Activated naive CD8-positive, alpha-beta T cell treated with anti-CD3 and anti-CD28 coated beads, Interleukin-2, amount 10 ng/mL, durations not matched to agents 7 days and 5 days (primary cell): ENCODE data around the gene SH2D1A. TPM values are rescaled to one million over a fixed set of nuclear protein-coding genes. Genes with fewer than 3 reads are reported as not detected.

Experiments used
- ATAC-seq: fragments of 150-1000 bp; cut with Tn5 transposase; one replicate; pipeline ENCODE4 v1.10.0; 2021; ENCODE audit warnings: low read depth, moderate library complexity
- POLR2A ChIA-PET: fragments of 350-600 bp; sonication (Branson Sonifier 250); formaldehyde crosslinking; loops from one replicate; lab custom pipeline; 2021; ENCODE audit warnings: antibody characterized with exemption; lab: Charles Lee
- DNase-seq: peaks from one replicate; pipeline ENCODE4 v3.0.0; 2021
- H3K27ac Mint-ChIP-seq: one replicate; pipeline ENCODE4 v1.8.0; 2022; ENCODE audit warnings: mild to moderate bottlenecking, mixed read lengths
- H3K27me3 Mint-ChIP-seq: one replicate; pipeline ENCODE4 v1.8.0; 2022; ENCODE audit warnings: mild to moderate bottlenecking, moderate library complexity, mixed read lengths
- H3K36me3 Mint-ChIP-seq: one replicate; pipeline ENCODE4 v1.8.0; 2021; ENCODE audit warnings: mild to moderate bottlenecking, mixed read lengths
- H3K4me1 Mint-ChIP-seq: one replicate; pipeline ENCODE4 v1.8.0; 2021; ENCODE audit warnings: mixed read lengths
- H3K4me3 Mint-ChIP-seq: one replicate; pipeline ENCODE4 v1.8.0; 2022; ENCODE audit warnings: mild to moderate bottlenecking, moderate library complexity, mixed read lengths
- H3K9me3 Mint-ChIP-seq: one replicate; pipeline ENCODE4 v1.8.0; 2021; ENCODE audit warnings: mixed read lengths
- total RNA-seq, 2 experiments: library from RNA; stranded (reverse); gene quantifications; one replicate each; pipeline ENCODE4 v1.2.3, GENCODE V29; 2021

The SH2D1A gene
- total RNA-seq, 2 experiments from 2014 or later: 45.8 to 51.2 TPM

DNA sequence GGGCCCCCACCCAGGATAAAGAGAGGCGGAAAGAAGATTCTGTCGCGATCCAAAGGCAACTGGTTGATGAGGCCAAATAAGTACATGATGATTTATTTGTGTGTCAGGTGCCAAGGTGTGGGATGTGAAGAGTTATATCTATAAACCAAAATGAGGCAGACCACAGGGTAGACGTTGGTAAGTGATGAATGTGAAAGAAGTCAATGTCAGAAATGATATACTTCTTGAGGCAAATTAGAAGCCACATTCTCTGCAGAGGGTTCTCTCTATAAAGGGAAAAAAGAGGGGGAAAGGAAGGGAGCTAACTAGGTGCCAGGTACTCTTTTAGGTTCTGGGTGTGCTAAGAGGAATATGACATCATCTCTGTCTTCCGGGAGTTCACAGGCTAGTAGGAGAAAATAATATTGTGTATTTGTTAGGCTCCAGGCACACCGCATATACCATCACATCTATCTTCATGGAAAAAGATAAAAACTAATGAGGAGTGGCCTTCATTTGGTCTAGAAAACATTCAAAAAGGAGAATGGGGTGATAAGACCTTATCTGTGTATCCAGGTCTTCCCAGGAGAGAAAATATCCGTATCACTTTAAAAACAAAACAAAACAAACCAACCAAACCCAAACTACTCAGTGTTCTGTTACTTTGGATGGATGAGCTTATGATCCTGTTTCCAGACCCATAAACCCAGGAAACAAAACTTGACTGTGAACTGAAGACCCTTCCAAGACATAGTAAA is 4.8 kb upstream of the SH2D1A start:
- no peaks in the 10 kb centered on the region for H3K36me3 Mint-ChIP-seq
- H3K27ac Mint-ChIP-seq: peak overlapping the region; percentile 93
- H3K4me3 Mint-ChIP-seq: peak overlapping the region; percentile 78
- ATAC-seq (no peak), DNase-seq (no peak)
- H3K4me1 Mint-ChIP-seq: peaks cover 56% of the 10 kb centered on the region
- POLR2A ChIA-PET: interaction anchor here (0.5 kb wide), 1 partner anchor 862 kb away, joined by 4 read pairs; no protein-coding TSS in a partner anchor
- H3K27me3 Mint-ChIP-seq: no peaks in the 10 kb centered on the region
- H3K9me3 Mint-ChIP-seq: no peaks in the 10 kb centered on the region

DNA sequence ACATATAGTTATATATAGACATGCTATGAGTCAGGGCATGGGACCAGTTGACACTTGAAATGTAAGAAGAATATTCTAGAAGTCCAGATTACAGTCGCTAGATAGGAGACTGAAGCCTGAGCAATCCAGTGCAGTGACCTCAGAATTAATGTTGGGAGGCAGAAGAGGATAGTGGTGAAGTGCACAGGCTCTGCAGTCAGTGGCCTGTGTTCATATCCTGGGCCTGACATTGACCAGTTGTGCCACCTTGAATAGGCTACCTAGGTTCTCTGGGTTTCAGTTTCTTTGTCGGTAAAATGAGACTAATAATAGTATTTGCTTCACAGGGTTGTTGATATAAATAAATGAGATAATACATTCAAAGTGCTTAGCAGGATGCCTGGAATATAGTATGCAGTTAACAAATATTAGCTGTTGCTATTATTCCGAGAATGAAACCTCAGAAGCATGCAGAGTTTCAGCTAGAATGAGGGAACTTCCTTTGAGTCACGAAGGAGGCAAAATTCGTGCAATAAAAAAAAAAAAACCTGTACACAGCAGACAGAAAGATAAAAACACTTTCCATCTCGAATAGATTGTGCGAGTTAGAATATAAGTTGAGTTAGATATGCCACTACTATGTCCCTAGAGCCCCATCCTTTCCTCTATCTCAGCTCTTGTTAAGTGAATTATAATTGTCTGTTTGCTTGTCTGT is 4.0 kb upstream of the SH2D1A start:
- Mint-ChIP-seq H3K27ac (peak overlapping the region; percentile 93), H3K36me3 (no peaks in the 10 kb centered on the region), H3K4me1 (peaks cover 53% of the 10 kb centered on the region), H3K27me3 (no peaks in the 10 kb centered on the region), H3K9me3 (no peaks in the 10 kb centered on the region), H3K4me3 (peak overlapping the region; percentile 78)
- DNase-seq: no peak
- no peak for ATAC-seq
- POLR2A ChIA-PET: interaction anchor here (0.6 kb wide), 1 partner anchor 51 kb away, joined by 3 read pairs; no protein-coding TSS in a partner anchor

DNA sequence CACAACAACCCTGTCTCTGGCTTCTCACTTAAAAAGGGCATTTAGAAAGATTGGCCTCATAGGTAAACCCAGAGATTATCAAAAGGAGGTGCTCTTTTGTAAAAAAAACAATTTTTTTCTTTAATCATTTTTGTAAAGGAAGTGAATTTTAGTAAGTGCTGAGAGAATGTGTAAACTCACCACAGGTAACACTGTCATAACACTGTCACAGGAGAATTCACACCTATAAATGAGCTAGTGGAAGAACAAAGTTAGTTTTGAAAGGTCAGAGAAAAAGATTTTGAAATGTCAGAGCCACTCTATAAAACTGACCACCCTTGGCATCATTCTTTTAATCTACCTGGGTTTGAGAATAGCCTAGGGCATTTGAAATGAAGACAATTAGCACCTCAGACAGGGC is 3.3 kb upstream of the SH2D1A start:
- peaks cover 52% of the 10 kb centered on the region for H3K4me1 Mint-ChIP-seq
- ATAC-seq: no peak
- no peak for DNase-seq

DNA sequence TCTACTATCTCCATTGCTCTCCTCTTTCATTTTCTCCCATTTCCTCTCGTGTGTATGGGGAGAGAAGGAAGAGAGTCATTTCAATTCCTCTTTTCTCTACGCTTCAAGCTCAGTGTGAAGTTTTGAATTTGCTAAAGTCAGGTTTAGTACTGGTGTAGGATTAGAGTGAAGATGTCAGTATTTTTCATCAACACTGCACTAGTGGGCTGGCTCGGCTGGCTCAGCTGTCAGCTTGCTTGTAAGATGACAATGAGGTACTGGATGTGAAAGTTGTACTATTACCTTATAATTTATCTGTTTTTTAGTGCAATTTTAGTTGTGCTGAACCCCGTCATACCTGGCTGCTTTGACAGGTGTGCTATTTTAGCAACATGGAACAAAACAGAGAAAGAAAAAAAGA is 2.1 kb upstream of the SH2D1A start:
- Mint-ChIP-seq H3K4me3 (peak overlapping the region; percentile 81), H3K27ac (peak overlapping the region; percentile 93), H3K27me3 (no peaks in the 10 kb centered on the region), H3K36me3 (no peaks in the 10 kb centered on the region), H3K4me1 (peaks cover 50% of the 10 kb centered on the region), H3K9me3 (no peaks in the 10 kb centered on the region)
- DNase-seq: no peak
- POLR2A ChIA-PET: no interaction called here
- no peak for ATAC-seq

More for the DNA sequence above, 3.3 kb upstream of the SH2D1A start:
- POLR2A ChIA-PET: interaction anchor here (0.6 kb wide), 1 partner anchor 50 kb away, joined by 3 read pairs; no protein-coding TSS in a partner anchor
- Mint-ChIP-seq H3K9me3 (no peaks in the 10 kb centered on the region), H3K27me3 (no peaks in the 10 kb centered on the region), H3K27ac (peak overlapping the region; percentile 93), H3K4me3 (peak overlapping the region; percentile 81), H3K36me3 (no peaks in the 10 kb centered on the region)

DNA sequence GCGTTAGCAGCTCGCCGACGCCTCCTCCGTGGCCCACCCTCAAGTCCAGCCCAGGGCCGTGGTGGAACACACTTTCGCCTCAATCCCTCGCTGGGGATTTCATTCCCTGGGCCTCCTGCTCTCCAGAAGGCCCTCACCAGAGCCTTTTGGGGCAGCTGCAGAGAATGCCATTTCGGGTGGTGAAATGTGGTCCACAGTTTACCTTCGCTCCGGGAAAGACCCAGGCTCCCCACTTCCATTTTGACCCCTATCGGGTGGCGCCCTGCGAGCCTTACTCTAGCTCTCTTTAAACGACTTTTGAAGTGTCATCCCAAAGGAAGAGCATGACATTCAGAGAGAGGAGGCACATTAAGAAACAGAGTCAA is 496 bp downstream of the SH2D1A start:
- H3K36me3 Mint-ChIP-seq: peaks cover 1% of the 10 kb centered on the region
- no peak for DNase-seq
- H3K4me3 Mint-ChIP-seq: peak overlapping the region; percentile 95
- H3K27me3 Mint-ChIP-seq: no peaks in the 10 kb centered on the region
- no peaks in the 10 kb centered on the region for H3K9me3 Mint-ChIP-seq
- no peak for ATAC-seq
- H3K4me1 Mint-ChIP-seq: peaks cover 41% of the 10 kb centered on the region
- POLR2A ChIA-PET: interaction anchor here (0.7 to 2.6 kb wide), 7 partner anchors 10 to 135 kb away, joined by 3 to 18 read pairs (median 6); no protein-coding TSS in a partner anchor
- H3K27ac Mint-ChIP-seq: peak overlapping the region; percentile 98

DNA sequence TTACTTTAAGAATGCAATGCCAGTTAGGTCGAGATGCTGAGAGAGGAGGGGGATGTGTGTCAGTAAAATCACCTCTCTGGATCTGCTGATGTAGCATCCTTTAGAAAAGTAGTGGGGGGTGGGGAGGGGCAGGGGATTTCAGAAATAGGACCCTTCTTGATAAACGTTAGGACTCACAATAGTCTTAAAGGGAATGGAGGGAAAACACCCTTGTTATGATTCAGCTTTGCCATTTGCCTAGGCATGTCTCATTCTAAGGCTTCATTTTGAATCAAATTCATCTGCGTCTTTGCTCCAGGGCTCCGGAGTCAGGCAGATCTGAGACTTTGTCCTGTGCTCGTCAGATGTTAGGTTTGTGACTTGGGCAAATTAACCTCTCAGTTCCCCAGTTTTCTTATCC is 879 bp downstream of the SH2D1A start:
- Mint-ChIP-seq H3K36me3 (peaks cover 1% of the 10 kb centered on the region), H3K4me1 (peaks cover 38% of the 10 kb centered on the region), H3K27me3 (no peaks in the 10 kb centered on the region), H3K27ac (peak overlapping the region; percentile 98), H3K9me3 (no peaks in the 10 kb centered on the region), H3K4me3 (peak overlapping the region; percentile 95)
- ATAC-seq: no peak
- POLR2A ChIA-PET: interaction anchor here (0.7 to 2.6 kb wide), 6 partner anchors 10 to 135 kb away, joined by 3 to 18 read pairs (median 7); no protein-coding TSS in a partner anchor
- DNase-seq: no peak

DNA sequence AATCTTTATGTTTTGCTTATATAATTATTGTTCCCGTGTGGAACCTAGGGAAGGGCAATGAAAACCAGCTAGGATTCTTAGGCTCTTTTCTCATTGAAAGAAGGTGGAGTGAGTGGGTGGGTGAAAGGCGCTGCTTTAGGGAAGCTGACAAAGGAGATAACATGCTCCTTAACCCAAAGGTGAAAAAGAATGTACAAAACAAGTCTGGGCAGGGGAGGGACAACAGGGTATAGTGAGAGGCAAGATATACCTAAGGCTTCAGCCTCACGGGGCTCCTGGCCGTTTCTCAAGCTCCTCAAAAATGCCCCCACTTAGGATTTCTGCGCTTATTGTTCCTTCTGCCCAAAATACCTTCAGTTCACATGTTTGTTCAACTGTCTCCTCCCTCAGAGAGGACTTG is 1.8 kb downstream of the SH2D1A start:
- Mint-ChIP-seq H3K4me1 (peaks cover 35% of the 10 kb centered on the region), H3K27ac (peak overlapping the region; percentile 90), H3K9me3 (no peaks in the 10 kb centered on the region), H3K27me3 (no peaks in the 10 kb centered on the region), H3K4me3 (peak overlapping the region; percentile 95), H3K36me3 (peaks cover 4% of the 10 kb centered on the region)
- ATAC-seq (no peak), DNase-seq (no peak)
- POLR2A ChIA-PET: interaction anchor here (0.7 to 2.6 kb wide), 5 partner anchors 16 to 136 kb away, joined by 3 to 14 read pairs (median 4); no protein-coding TSS in a partner anchor

DNA sequence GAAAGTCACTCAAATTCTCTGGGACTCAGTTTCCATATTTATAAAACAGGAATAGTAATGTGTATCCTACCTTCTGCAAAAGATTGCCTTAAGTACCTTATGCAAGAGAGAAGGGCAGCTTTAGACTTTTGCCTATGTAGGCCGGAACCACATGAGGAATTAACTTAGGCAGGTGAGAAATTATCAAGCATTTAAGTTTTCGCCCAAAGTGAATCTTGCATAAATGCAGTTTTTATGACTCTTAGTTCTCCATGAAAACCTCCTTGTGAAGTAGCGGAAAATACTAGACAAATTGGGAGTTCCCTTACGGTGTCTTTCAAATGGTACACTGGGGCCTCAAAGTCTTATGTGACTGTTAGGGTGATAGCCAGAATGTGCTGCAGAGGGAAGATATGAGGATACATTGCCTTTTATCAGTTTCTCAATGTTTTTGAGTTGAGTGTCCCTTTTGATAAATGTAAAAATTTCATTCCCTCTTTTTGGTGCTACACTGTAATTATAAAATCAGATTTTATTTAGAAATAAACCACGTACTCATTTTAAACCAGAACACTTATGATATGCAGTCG is 2.6 kb downstream of the SH2D1A start:
- POLR2A ChIA-PET: interaction anchor here (1.0 kb wide), 1 partner anchor 133 kb away, joined by 3 read pairs; no protein-coding TSS in a partner anchor
- Mint-ChIP-seq H3K9me3 (no peaks in the 10 kb centered on the region), H3K27me3 (no peaks in the 10 kb centered on the region), H3K4me3 (peak overlapping the region; percentile 95), H3K27ac (peak overlapping the region; percentile 90), H3K4me1 (peaks cover 33% of the 10 kb centered on the region), H3K36me3 (peaks cover 6% of the 10 kb centered on the region)
- no peak for ATAC-seq
- DNase-seq: no peak

DNA sequence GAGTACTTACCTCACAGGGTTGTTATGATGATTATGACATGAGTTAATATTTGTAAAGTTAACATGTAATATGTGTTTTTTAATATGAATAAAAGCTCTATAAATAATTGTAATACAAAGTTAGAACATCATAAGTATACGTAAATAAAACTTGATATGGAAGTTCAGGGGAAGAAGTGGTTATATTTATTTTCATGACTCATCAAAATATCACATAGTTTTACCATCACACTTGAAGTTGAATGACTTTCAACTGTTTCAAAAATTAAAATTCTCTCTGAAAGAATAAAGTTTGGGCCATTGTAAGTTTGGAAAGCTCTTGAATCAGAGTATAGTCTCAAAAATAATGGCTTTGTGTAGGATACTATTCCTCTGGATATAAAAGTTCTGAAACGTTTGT is 8.3 kb downstream of the SH2D1A start:
- Mint-ChIP-seq H3K9me3 (no peaks in the 10 kb centered on the region), H3K4me3 (peak overlapping the region; percentile 75), H3K4me1 (peaks cover 49% of the 10 kb centered on the region), H3K27me3 (no peaks in the 10 kb centered on the region), H3K36me3 (peaks cover 11% of the 10 kb centered on the region), H3K27ac (peak overlapping the region; percentile 67)
- POLR2A ChIA-PET: interaction anchor here (0.5 to 1.1 kb wide), 2 partner anchors 14 to 291 kb away, joined by 3 to 4 read pairs; no protein-coding TSS in a partner anchor
- ATAC-seq (no peak), DNase-seq (no peak)

DNA sequence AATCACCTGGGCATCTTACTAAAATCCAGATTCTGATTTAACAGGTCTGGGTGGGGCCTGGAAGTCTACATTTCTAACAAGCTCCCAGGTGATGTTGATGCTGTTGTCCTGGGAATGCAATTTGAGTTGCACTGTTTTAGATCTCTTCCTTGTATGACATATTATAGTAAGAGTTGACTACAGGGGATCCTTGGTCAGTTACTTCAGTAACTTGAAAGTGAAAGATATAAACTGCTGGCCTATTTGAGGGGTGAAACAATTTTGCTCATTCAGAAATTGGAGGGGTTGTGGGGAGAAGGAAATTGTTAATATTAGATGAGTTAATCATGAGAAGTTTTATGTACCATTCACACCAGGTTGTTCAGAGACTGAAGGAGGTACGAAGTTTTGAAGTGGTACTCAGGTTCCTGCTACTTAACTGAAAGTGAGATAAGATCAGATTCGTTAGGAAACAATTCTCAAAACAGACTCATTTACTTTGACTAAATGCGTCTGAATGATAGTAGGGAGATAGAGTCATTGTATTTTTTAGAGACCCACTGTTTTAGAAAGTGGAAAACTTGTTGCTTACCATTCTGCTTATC is 12.5 kb downstream of the SH2D1A start:
- H3K36me3 Mint-ChIP-seq: peaks cover 10% of the 10 kb centered on the region
- DNase-seq (no peak), ATAC-seq (peak; percentile 68)
- H3K4me1 Mint-ChIP-seq: peaks cover 54% of the 10 kb centered on the region
- POLR2A ChIA-PET: interaction anchor here (0.7 to 2.5 kb wide), 2 partner anchors 12 to 399 kb away, joined by 3 to 10 read pairs; partner anchors contain the start of gene SH2D1A
- H3K9me3 Mint-ChIP-seq: no peaks in the 10 kb centered on the region
- peak overlapping the region; percentile 84 for H3K4me3 Mint-ChIP-seq
- H3K27me3 Mint-ChIP-seq: no peaks in the 10 kb centered on the region
- peak overlapping the region; percentile 94 for H3K27ac Mint-ChIP-seq

DNA sequence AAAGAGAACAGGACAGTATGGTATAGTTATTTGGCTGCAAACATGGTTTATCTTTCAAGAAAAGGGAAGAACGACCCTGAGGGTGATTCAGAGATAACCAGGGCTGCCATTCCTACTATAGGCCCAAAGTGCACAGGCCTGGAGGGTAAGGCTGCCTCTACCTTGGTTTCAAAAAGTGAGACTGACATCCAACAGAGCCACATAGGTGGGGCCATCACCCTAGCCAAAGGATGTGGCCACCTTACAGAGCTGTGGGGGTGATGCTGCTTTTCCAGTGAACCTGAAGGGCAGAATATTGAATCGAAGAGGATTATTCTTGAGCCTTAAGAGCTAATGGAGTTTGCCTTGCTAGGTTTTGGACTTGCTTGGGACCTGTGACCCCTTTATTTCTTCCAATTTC is 15.7 kb downstream of the SH2D1A start:
- Mint-ChIP-seq H3K9me3 (no peaks in the 10 kb centered on the region), H3K27me3 (no peaks in the 10 kb centered on the region), H3K36me3 (peaks cover 11% of the 10 kb centered on the region), H3K4me3 (peak overlapping the region; percentile 47), H3K27ac (peak overlapping the region; percentile 85), H3K4me1 (peaks cover 36% of the 10 kb centered on the region)
- DNase-seq (peak; percentile 35), ATAC-seq (peak; percentile 87)
- POLR2A ChIA-PET: interaction anchor here (0.6 kb wide), 1 partner anchor 144 kb away, joined by 6 read pairs; no protein-coding TSS in a partner anchor

DNA sequence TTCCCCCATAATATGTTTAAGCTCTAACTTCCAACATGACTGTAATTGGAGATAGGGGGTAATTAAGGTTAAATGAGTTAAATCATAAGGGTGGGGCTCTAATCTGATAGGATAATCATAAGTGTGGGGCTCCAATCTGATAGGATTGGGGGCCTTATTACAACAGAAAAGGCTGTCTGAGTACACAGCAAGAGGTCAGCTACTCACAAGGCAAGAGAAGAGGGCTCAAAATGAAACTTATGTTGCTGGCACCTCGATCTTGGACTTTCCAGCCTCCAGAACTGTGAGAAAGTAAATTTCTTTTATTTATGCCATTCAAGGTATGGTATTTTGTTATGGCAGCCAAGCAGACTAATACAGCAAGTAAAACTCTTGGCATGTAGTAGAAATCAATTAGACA is 16.4 kb downstream of the SH2D1A start:
- ATAC-seq: no peak
- Mint-ChIP-seq H3K4me1 (peaks cover 31% of the 10 kb centered on the region), H3K27ac (peak overlapping the region; percentile 85), H3K4me3 (peak overlapping the region; percentile 30), H3K27me3 (no peaks in the 10 kb centered on the region), H3K36me3 (peaks cover 9% of the 10 kb centered on the region), H3K9me3 (no peaks in the 10 kb centered on the region)
- POLR2A ChIA-PET: interaction anchor here (0.6 kb wide), 1 partner anchor 145 kb away, joined by 6 read pairs; no protein-coding TSS in a partner anchor
- DNase-seq: no peak
